ENCODE measurements around the gene SOCS3.

DNA sequence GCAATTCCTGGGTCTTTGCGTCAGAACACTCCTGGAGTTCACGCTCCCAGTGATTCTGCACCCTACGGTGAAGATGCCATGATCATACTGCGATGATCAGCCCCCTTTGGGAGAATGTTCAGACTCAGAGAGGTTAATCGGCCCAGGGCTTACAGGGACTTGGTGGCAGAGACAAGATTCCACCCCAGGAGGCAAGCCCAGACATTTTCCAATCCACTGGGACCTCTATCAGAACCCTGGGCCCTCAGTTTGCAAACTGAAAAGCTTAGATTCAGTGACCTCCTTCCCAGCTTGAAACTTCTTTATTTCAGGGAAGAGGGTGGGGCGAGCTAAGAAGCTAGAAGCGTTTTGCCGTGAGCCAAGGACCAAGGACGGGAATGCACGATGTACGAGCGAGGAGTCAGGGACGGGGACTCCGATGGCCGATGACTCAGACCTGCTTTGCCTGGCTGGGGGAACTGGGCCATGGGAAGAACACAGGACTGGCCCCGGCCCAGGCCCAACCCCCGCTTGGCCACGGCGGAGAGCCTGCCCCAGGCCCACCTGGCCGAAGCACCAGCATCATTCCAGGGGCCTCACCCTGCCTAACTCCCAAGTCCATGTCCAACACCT, 34.7 kb downstream of the SOCS3 start:
- TF ChIP-seq POLR2AphosphoS5 (IDR thresholded peaks at IDR 0.05; ENCODE audit: low read depth, low read length) (no peak), FOXP2 (optimal IDR thresholded peaks at IDR 0.05; ENCODE audit: borderline replicate concordance, extremely low read depth, extremely low read length, insufficient read depth) (no peak), REST (IDR thresholded peaks at IDR 0.05; ENCODE audit: insufficient read depth in 1 of 2, low read depth in 2 of 2, low read length in 2 of 2) (no peak)

All from PFSK-1 (cell line).